ENCODE measurements around the gene PCDHB3.
"Not testable (repeated sequence)": the region's sequence is repeated elsewhere in the genome, so short reads cannot be mapped to it uniquely, and the experiment has no call there.

Gene PCDHB3

GRCh38 chr5:141100243-141100805 is at the start of gene PCDHB3:
Gene PCDHB3, plus strand, starts transcription at chr5:141100473. Its CDS starts 177 bp downstream, at chr5:141100650.
- peak; percentile 26 for DNase-seq (ENCODE audit: low spot score)

- no peak for DNase-seq (ENCODE audit: low spot score)
These were observed 49.4 kb upstream of the PCDHB3 start, which contains the start of gene PCDHB1 for GRCh38 chr5:141050622-141051520. Gene PCDHB1, plus strand, starts transcription at chr5:141051374. Its CDS starts 97 bp downstream, at chr5:141051471.

GRCh38 chr5:141051521-141051866 is 48.8 kb upstream of the PCDHB3 start:
- no peak for DNase-seq (ENCODE audit: low spot score)

- DNase-seq (ENCODE audit: low spot score) = no peak
These were observed 22.4 kb upstream of the PCDHB3 start for GRCh38 chr5:141077826-141078225.

GRCh38 chr5:141082228-141082627 is 18.0 kb upstream of the PCDHB3 start:
- DNase-seq (ENCODE audit: low spot score) = no peak

- DNase-seq (ENCODE audit: low spot score) = peak; percentile 38
These were observed 15.7 kb upstream of the PCDHB3 start for GRCh38 chr5:141084487-141084989.

- DNase-seq (ENCODE audit: low spot score) = peak; percentile 42
These were observed 5.6 kb upstream of the PCDHB3 start, which contains the start of gene PCDHB2 for GRCh38 chr5:141094481-141095262. Gene PCDHB2, plus strand, starts transcription at chr5:141094615. Its CDS starts 176 bp downstream, at chr5:141094791.

GRCh38 chr5:141095263-141095641 is 5.0 kb upstream of the PCDHB3 start:
- DNase-seq (ENCODE audit: low spot score) = no peak

- not testable (repeated sequence) for DNase-seq (ENCODE audit: low spot score)
These were observed 4.1 kb upstream of the PCDHB3 start for GRCh38 chr5:141096181-141096580.

- DNase-seq (ENCODE audit: low spot score) = not testable (repeated sequence)
These were observed 3.7 kb upstream of the PCDHB3 start for GRCh38 chr5:141096586-141096985.

- DNase-seq (ENCODE audit: low spot score) = no peak
These were observed 786 bp downstream of the PCDHB3 start for GRCh38 chr5:141101059-141101458.

- not testable (repeated sequence) for DNase-seq (ENCODE audit: low spot score)
These were observed 1.8 kb downstream of the PCDHB3 start for GRCh38 chr5:141102070-141102469.

- DNase-seq (ENCODE audit: low spot score) = not testable (repeated sequence)
These were observed 2.2 kb downstream of the PCDHB3 start for GRCh38 chr5:141102471-141102870.

GRCh38 chr5:141105350-141105749 is 5.1 kb downstream of the PCDHB3 start:
- no peak for DNase-seq (ENCODE audit: low spot score)

- no peak for DNase-seq (ENCODE audit: low spot score)
These were observed 19.0 kb downstream of the PCDHB3 start for GRCh38 chr5:141119250-141119649.

- DNase-seq (ENCODE audit: low spot score) = no peak
These were observed 21.3 kb downstream of the PCDHB3 start, which contains the start of gene PCDHB4 for GRCh38 chr5:141121563-141121962. Gene PCDHB4, plus strand, starts transcription at chr5:141121818. Its CDS starts 181 bp downstream, at chr5:141121999.

- DNase-seq (ENCODE audit: low spot score) = no peak
These were observed 21.7 kb downstream of the PCDHB3 start for GRCh38 chr5:141121985-141122384.

- DNase-seq (ENCODE audit: low spot score) = not testable (repeated sequence)
These were observed 23.3 kb downstream of the PCDHB3 start for GRCh38 chr5:141123396-141124135.

GRCh38 chr5:141127305-141127704 is 27.0 kb downstream of the PCDHB3 start:
- DNase-seq (ENCODE audit: low spot score) = no peak

- DNase-seq (ENCODE audit: low spot score) = peak; percentile 28
These were observed 34.9 kb downstream of the PCDHB3 start, which contains the start of gene PCDHB5 for GRCh38 chr5:141135030-141135717. Gene PCDHB5, plus strand, starts transcription at chr5:141135206. Its CDS starts 229 bp downstream, at chr5:141135435.
